WERI-Rb-1 (cell line): Measurements from ENCODE around the gene DYNLT2.

Experiments used
- DNase-seq: peaks from one replicate; pipeline ENCODE4 v3.0.0-alpha.2; 2020
- H3K27ac ChIP-seq: fragments of 250-450 bp; sonication (Bioruptor Pico); 2 replicates; pipeline ENCODE4 v1.5.1; 2020; ENCODE audit warnings: mild to moderate bottlenecking, moderate library complexity
- H3K27me3 ChIP-seq: fragments of 250-450 bp; sonication (Bioruptor Pico); 2 replicates; pipeline ENCODE4 v1.5.1; 2021; ENCODE audit warnings: mild to moderate bottlenecking, low read depth, moderate library complexity; ENCODE audit not compliant: insufficient read depth, severe bottlenecking
- H3K36me3 ChIP-seq: fragments of 250-450 bp; sonication (Bioruptor Pico); 2 replicates; pipeline ENCODE4 v1.5.1; 2020; ENCODE audit warnings: mild to moderate bottlenecking, moderate library complexity
- H3K4me3 ChIP-seq: 2 replicates; pipeline ENCODE4 v1.5.1; 2011; ENCODE audit warnings: low read depth, mild to moderate bottlenecking, control low read depth, low read length
- H3K9me3 ChIP-seq: fragments of 250-450 bp; sonication (Bioruptor Pico); 2 replicates; pipeline ENCODE4 v1.5.1; 2021; ENCODE audit warnings: mild to moderate bottlenecking, moderate library complexity; ENCODE audit not compliant: severe bottlenecking
- CTCF ChIP-seq: IDR thresholded peaks from 2 replicates; pipeline ENCODE4 v1.5.1; 2011; ENCODE audit warnings: low read depth, mild to moderate bottlenecking, control low read depth, inconsistent platforms, low read length

The DYNLT2 gene, protein sequence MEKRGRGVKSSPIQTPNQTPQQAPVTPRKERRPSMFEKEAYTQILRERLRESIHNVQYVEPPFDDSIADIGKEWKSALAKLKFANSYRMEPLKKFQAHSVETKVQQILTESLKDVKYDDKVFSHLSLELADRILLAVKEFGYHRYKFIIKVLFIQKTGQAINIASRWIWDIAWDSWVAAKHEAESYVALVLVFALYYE

DNA sequence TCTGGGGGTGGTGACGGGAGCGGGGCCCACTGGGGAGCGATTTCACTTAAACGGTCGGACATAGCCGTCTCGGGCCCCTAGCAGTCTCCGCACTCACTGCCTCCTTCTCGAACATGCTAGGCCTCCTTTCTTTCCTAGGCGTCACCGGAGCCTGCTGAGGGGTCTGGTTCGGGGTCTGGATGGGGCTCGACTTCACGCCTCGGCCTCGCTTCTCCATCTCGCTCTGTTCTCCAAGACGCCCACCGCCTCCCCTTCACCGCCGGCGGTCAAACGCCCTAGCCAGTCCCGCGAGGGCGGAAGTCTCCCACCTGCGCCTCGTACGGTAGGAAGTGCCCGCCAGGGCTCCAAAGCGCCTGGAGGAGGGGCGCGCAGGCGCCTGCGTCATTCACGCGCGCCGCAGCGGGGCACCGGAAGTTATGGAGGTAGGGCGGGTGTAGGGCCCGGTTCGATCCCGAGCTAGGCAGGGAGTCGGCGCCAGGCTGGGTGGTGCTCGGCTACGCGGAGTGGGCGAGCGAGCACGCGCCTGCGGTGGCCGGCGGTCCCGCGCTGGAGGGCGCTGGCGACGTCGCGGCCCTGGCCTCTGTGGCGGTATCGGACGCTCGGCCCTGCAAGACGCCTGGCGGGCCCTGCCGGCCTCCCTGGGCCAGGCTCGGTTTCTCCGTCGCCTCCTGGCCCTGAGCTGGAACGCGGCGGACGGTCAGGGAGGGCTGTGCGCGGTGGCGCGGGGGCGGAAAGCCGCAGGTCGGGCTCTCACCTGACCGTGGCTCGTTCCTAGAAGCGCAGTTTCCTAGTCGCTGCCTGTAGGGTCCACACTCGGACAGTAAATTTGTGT is at the start of gene DYNLT2, which contains the start of gene ERMARD:
TSS of gene DYNLT2 (minus strand) at position 331 of the 832 bp plus-strand sequence. CDS start at position 217, 114 bp downstream.
TSS of gene ERMARD (plus strand) at position 381 of the 832 bp plus-strand sequence. CDS start at position 417, 36 bp downstream.
- no peak for TF ChIP-seq CTCF
- Histone ChIP-seq H3K27ac (peak within 1 kb of the TSS; percentile 98), H3K27me3 (no peaks in the 10 kb centered on the region), H3K36me3 (no peaks in the 10 kb centered on the region), H3K4me3 (peak within 1 kb of the TSS; percentile 76), H3K9me3 (no peaks in the 10 kb centered on the region)
- peak; percentile 96 for DNase-seq

DNA sequence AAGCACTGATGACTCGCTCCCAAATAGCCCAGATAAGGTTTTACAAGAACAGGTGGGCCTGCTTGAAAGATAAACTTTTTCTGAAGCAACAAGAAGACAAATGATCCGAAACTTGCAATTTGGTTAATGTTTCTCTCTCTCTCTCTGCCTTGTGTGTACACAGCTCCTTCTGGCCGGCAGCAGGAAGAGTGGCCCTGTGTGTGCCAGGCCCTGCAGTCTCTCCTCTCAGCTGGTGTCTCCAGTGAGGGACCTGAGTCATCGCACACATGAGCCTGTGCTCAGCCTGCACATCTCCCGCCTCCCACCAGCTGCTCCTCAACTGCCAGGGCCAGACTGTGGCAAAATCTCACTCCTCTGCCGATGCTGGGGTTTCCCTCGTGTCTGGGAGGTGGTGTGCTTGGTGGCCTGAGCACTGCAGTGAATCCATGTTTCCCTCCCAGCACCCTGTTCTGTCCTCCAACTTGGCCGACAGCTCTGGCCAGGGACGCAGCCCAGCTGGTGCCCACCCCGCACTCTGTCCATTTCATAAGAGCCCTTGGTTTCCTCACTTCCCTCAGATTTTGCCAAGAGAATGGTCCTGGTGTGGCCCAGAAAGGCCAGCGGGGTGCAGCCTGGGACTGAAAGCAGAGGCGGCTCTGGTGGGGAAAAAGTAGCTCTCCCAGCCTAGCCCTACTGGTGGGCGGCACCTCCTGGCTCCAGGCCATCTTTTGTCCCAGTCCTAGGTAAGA is 49.5 kb upstream of the DYNLT2 start:
- Histone ChIP-seq H3K4me3 (no peak overlapping the region), H3K9me3 (no peaks in the 10 kb centered on the region), H3K36me3 (no peaks in the 10 kb centered on the region), H3K27ac (no peak overlapping the region), H3K27me3 (no peaks in the 10 kb centered on the region)
- DNase-seq: no peak
- TF ChIP-seq CTCF: no peak

GRCh38 chr6:169800116-169800667 is 48.8 kb upstream of the DYNLT2 start:
- Histone ChIP-seq H3K36me3 (no peaks in the 10 kb centered on the region), H3K4me3 (no peak overlapping the region), H3K27ac (no peak overlapping the region), H3K27me3 (no peaks in the 10 kb centered on the region), H3K9me3 (no peaks in the 10 kb centered on the region)
- no peak for DNase-seq
- TF ChIP-seq CTCF: no peak

- DNase-seq: no peak
- no peaks in the 10 kb centered on the region for H3K9me3 ChIP-seq
- no peak overlapping the region for H3K27ac ChIP-seq
- no peak for TF ChIP-seq CTCF
- no peaks in the 10 kb centered on the region for H3K36me3 ChIP-seq
- no peak overlapping the region for H3K4me3 ChIP-seq
- no peaks in the 10 kb centered on the region for H3K27me3 ChIP-seq
Measured at GRCh38 chr6:169799474-169799926, 48.1 kb upstream of the DYNLT2 start.

DNA sequence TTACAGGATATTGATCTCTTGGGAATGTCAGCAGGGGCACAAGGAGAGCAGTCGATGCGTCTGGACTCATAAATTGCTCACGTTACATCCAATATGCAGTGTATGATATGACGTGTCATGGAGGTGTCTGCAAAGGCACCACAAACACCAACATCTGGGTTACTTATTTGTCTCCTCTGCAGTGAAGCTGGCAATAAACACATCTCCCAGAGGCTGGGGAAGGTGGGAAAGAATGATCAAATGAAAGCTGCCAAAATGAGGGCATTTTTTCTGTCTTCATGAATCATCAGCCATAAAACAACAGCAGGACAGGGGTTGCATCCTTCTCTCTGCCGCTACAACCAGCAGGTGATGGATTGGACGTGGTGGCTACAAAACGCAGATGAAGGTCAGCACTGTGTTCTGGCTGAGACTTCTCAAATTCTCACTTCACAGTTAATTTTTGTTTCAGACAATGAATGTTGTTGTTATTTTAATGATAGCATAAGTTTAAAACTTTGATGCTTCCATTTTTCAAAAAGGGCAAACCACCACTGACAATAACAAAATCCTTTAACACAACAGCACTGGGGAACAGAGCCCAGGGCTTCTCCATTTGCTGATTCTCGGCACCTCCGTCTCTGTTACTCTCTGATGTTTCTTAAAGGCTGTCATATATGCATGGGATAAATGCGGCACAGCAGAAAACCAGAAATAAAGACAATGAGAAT is 47.5 kb upstream of the DYNLT2 start:
- no peak overlapping the region for H3K27ac ChIP-seq
- TF ChIP-seq CTCF: no peak
- H3K36me3 ChIP-seq: no peaks in the 10 kb centered on the region
- H3K9me3 ChIP-seq: no peaks in the 10 kb centered on the region
- no peak for DNase-seq
- H3K4me3 ChIP-seq: no peak overlapping the region
- H3K27me3 ChIP-seq: no peaks in the 10 kb centered on the region
